Mucosa of descending colon (tissue), 3 donors: ENCODE data around the gene SFMBT2. TPM values are rescaled to one million over a fixed set of nuclear protein-coding genes. Genes with fewer than 3 reads are reported as not detected.
A peak's percentile ranks its signal among the peaks of the same experiment; 100 is the strongest.

Experiments
- ATAC-seq: fragments of 200-7000 bp; cut with Tn5 transposase; one replicate; pipeline ENCODE4 v1.9.1; 2020; ENCODE audit warnings: mild to moderate bottlenecking, moderate library complexity
- DNase-seq, 3 donors: peaks; one replicate each; pipeline ENCODE4 v3.0.0-alpha.2; 2020
- H3K36me3 ChIP-seq: fragments of 200-600 bp; one replicate; pipeline ENCODE4 v1.8.0; 2021; ENCODE audit warnings: low read depth, mild to moderate bottlenecking
- H3K4me1 ChIP-seq: fragments of 200-600 bp; one replicate; pipeline ENCODE4 v1.8.0; 2021; ENCODE audit warnings: low read depth, mild to moderate bottlenecking
- H3K4me3 ChIP-seq: fragments of 200-600 bp; one replicate; pipeline ENCODE4 v1.8.0; 2021; ENCODE audit warnings: mild to moderate bottlenecking
- H3K9me3 ChIP-seq: fragments of 200-600 bp; one replicate; pipeline ENCODE4 v1.8.0; 2021; ENCODE audit warnings: mild to moderate bottlenecking
- intact Hi-C, 2 donors: fragments of 100-400 bp; cut with DNase I in 1 of 2; cut with micrococcal nuclease in 1 of 2; formaldehyde crosslinking; loops; one replicate each; pipeline versions ENCODE4 v1.11.0 to v1.11.1; 2022; cut with DNase I, micrococcal nuclease
- total RNA-seq, 3 donors: library from RNA; stranded (reverse); fragmentation: NEBNext Ultra II Directional in 2 of 3; extraction: Animal tissue kit (Norgen Biotek cat#: 25700) in 2 of 3; gene quantifications; one replicate each; pipeline versions ENCODE4 v1.2.1 to v1.2.4, GENCODE V29; 2021 to 2023
- TF ChIP-seq, protein P1 (sequence below): fragments of 200-600 bp; IDR thresholded peaks from one replicate; pipeline ENCODE4 v1.8.0; 2022; ENCODE audit warnings: antibody characterized with exemption, mild to moderate bottlenecking
- donor health status: DM: no; HTN: no; CAD: no; lungs with moderate emphysema.
- donor health status: DM: no; HTN: no; CAD: no.
- donor health status: DM: no; HTN: yes; CAD: no.

SFMBT2 gene
- total RNA-seq, 3 donors from 2014 or later, result 3.9 to 8.8 (median 5.7) TPM

DNA sequence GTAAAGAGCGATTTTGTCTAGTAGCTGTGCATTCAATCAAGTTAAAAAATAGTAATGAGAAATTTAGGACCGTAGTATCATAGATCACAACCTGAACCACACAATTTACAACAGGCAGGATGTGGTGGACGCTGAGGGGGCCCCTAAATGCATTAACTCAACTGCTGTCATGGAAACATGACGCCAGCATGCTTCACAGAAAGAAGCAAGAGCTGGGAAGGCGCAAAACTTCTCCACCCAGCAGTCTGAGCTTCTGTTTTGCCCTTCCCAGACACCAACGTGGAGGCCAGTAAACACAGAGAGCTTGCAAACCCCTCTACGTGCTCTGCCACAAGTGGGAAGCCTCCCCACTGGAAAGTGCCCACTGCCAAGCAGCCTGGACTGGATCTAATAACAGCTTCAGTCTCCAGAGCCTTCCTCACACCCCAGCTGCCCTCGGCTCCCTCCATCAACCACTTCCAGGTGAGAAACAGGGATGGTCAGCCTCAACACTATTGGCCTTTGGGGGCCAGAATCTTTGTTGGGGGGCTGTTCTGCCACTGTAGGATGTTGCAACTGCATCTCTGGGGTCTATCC, 151.8 kb downstream of the SFMBT2 start:
- Histone ChIP-seq H3K4me1 (no peaks in the 10 kb centered on the region), H3K9me3 (no peaks in the 10 kb centered on the region), H3K36me3 (no peaks in the 10 kb centered on the region), H3K4me3 (no peak overlapping the region)
- ATAC-seq (peak; percentile 57), DNase-seq (peak in 1 of 3 donors; percentile 43)
- TF ChIP-seq, protein P1, sequence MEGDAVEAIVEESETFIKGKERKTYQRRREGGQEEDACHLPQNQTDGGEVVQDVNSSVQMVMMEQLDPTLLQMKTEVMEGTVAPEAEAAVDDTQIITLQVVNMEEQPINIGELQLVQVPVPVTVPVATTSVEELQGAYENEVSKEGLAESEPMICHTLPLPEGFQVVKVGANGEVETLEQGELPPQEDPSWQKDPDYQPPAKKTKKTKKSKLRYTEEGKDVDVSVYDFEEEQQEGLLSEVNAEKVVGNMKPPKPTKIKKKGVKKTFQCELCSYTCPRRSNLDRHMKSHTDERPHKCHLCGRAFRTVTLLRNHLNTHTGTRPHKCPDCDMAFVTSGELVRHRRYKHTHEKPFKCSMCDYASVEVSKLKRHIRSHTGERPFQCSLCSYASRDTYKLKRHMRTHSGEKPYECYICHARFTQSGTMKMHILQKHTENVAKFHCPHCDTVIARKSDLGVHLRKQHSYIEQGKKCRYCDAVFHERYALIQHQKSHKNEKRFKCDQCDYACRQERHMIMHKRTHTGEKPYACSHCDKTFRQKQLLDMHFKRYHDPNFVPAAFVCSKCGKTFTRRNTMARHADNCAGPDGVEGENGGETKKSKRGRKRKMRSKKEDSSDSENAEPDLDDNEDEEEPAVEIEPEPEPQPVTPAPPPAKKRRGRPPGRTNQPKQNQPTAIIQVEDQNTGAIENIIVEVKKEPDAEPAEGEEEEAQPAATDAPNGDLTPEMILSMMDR, result no peak
- intact Hi-C loops, result no loop called here

DNA sequence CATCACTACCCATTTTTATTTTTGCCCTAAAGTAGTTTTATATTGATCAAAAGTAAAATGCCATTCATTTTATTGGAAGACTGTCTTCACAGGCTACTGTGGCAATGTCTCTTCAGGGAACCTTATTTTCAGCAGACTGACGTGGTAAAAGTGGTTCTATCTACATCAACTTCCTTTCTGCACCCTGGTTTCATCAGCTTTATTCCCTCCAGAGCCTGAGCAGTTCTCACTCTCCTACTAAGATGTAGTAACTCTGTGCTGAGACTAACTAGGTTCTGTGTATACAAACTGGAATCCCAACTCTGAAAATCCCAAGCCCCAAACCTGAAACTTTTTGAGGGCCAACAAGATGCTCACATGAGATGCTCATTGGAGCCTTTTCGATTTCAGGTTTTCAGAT, 155.3 kb downstream of the SFMBT2 start:
- intact Hi-C loops, result no loop called here
- no peaks in the 10 kb centered on the region for H3K9me3 ChIP-seq
- TF ChIP-seq, protein P1, result no peak
- H3K36me3 ChIP-seq, result no peaks in the 10 kb centered on the region
- H3K4me1 ChIP-seq, result no peaks in the 10 kb centered on the region
- H3K4me3 ChIP-seq, result no peak overlapping the region
- ATAC-seq, result no peak
- no peak for DNase-seq

DNA sequence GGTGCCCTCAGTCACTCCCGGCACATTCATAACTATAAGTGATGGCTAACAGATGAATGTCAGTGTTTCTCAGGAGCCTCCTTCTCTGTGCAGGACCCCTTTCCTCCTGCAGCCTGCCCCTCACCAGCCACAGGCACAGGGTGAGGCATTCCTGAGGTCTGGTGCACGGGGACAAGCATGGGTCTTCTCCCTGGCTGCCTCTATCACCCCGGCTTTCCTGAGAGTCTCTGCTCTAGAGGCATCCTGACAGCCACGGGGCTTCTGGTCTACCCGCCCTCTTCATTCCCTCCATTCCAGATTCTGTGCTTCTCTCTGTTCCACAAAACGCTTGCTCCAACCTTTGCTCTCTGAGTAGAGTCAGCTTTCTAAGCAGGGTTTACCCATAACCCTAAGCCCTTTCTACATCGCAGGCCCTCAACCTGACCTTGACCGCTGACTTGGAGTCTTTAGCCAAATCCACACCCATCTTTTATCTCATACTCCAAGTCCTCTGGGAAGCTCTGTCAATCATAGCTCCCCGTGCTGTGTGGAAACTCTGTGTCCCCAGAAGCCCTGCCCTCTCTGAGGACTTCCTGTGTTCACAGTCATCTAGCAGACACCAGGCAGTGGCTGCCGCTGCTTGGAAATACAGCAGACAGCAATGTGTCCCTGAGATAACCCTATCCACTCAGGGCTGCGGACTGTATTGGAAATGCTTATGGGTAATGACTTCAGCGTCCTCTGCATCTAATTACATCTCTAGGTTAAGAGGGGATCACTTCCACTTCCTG, 159.0 kb downstream of the SFMBT2 start:
- Histone ChIP-seq H3K4me3 (no peak overlapping the region), H3K36me3 (no peaks in the 10 kb centered on the region), H3K4me1 (no peaks in the 10 kb centered on the region), H3K9me3 (no peaks in the 10 kb centered on the region)
- no peak for ATAC-seq
- DNase-seq, result no peak
- intact Hi-C loops, result no loop called here
- TF ChIP-seq, protein P1, result no peak

DNA sequence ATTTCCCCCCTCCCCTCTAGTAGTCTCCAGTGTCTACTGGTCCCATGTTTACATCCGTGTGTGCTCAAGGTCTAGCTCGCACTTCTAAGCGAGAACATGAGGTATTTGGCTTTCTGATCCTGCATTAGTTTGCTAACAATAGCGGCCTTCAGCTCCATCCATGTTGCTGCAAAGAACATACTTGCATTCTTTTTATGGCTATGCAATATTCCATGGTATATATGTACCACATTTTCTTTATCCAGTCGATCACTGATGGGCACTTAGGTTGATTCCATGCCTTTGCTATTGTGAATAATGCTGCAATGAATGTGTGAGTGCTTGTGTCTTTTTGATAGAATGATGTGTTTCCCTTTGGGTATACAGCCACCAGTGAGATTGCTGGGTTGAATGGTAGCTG, 160.6 kb downstream of the SFMBT2 start:
- no peaks in the 10 kb centered on the region for H3K9me3 ChIP-seq
- H3K4me1 ChIP-seq, result no peaks in the 10 kb centered on the region
- H3K36me3 ChIP-seq, result no peaks in the 10 kb centered on the region
- TF ChIP-seq, protein P1, result no peak
- DNase-seq (no peak), ATAC-seq (no peak)
- H3K4me3 ChIP-seq, result no peak overlapping the region
- intact Hi-C loops, result no loop called here

DNA sequence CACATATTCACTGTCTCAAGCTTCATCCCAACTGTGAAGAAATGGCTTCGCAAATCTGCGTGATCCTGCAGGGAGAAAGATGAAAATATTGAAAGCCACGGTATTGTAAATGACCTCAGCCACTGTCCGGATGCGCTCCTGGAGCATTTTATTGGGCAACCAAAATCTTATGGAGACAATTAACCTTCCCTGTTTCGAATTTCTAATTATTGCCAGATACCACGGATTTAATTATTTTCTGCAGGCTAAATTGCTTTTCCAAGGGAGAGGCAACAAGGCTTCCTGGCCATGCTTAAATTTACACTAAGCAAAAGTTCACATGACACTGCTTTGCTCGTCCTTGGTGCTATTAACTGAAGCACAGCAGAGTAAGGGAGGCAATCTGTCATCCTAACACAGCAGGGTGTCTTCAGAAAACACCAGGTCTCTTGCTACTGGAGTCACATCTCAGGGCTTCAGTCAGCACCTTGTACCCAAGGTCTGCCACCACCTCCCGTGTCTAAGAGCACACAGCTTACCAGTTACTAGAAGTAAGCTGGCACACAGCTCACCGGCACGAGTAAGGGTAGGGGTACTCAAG, 162.2 kb downstream of the SFMBT2 start:
- no peaks in the 10 kb centered on the region for H3K4me1 ChIP-seq
- ATAC-seq (no peak), DNase-seq (no peak)
- no peak overlapping the region for H3K4me3 ChIP-seq
- no peaks in the 10 kb centered on the region for H3K36me3 ChIP-seq
- TF ChIP-seq, protein P1, result no peak
- intact Hi-C loops, result no loop called here
- no peaks in the 10 kb centered on the region for H3K9me3 ChIP-seq
